Measurements from ENCODE around the gene TRIM64.
"Not testable (repeated sequence)": the region's sequence is repeated elsewhere in the genome, so short reads cannot be mapped to it uniquely, and the experiment has no call there.

TRIM64 gene, protein sequence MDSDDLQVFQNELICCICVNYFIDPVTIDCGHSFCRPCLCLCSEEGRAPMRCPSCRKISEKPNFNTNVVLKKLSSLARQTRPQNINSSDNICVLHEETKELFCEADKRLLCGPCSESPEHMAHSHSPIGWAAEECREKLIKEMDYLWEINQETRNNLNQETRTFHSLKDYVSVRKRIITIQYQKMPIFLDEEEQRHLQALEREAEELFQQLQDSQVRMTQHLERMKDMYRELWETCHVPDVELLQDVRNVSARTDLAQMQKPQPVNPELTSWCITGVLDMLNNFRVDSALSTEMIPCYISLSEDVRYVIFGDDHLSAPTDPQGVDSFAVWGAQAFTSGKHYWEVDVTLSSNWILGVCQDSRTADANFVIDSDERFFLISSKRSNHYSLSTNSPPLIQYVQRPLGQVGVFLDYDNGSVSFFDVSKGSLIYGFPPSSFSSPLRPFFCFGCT

DNA sequence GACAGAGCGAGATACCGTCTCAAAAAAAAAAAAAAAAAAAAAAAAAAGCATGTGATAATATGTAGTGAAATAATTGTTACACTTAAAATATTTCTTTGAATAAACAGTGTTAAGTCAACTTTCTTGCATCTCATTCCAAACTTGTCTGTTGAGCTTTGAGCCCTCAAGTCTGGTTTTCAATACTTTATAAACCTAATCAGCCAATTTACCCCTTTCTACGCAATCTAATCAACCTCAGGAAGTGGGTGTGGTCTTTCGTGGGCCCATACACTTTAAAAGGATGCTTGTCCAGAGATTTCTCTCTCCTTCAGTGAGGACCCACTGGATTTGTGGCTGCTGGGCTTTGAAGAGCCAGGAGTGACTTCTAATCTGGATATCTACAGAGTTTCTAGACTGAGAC is at the start of gene TRIM64:
TSS of gene TRIM64 (plus strand) at position 301 of the 400 bp plus-strand sequence. CDS start 2,467 bp downstream, outside the sequence.
- DNase-seq (ENCODE audit: low read depth in 1 of 2, low spot score in 1 of 2) = not testable (repeated sequence)

DNA sequence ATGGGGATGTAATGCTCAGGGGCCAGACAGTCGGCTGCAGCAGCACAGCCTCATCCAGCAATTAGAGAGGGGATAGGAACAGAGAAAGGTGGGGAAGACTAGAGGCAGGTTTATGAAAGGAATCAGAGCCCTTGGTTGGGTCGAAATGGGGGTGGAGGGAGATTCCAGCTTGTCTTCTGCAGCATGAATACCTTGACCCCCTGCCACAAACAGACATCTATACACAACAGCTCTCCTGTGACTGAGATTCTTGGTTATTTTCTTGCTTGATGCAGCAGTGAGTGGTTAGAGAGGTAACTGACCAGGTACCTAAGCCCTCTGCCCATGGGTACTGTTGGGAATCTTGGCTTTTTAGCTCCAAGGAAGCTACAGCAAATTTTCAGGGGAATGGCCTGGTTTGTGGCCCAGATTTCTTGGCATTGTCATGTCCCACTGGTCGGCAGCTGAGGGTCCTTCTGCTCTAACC is 43.6 kb upstream of the TRIM64 start, which contains the start of gene TRIM49D1:
TSS of gene TRIM49D1 (minus strand) at position 51 of the 466 bp plus-strand sequence. CDS start 4,535 bp downstream, outside the sequence.
- no peak for DNase-seq (ENCODE audit: low read depth in 1 of 2, low spot score in 1 of 2)

DNA sequence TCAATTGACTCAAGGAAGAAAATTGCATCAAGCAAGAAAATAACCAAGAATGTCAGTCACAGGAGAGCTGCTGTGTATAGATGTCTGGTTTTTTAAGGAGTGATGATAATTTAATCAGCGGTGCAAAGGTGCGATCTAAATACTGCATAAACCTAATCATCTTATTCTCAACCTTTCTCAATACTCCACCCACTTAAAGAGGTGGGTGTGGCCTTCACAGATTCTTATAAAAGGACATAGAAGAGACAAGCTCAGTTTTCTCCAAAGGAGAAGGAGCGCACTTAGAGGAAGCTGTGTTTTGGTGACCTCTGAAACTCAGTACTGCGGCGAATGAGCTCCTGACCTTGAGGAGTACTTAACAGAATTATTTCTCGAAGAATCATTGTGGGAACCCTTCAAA is 42.1 kb upstream of the TRIM64 start, which contains the start of gene TRIM49D2:
TSS of gene TRIM49D2 (plus strand) at position 301 of the 400 bp plus-strand sequence. CDS start 2,698 bp downstream, outside the sequence.
- not testable (repeated sequence) for DNase-seq (ENCODE audit: low read depth in 1 of 2, low spot score in 1 of 2)

DNA sequence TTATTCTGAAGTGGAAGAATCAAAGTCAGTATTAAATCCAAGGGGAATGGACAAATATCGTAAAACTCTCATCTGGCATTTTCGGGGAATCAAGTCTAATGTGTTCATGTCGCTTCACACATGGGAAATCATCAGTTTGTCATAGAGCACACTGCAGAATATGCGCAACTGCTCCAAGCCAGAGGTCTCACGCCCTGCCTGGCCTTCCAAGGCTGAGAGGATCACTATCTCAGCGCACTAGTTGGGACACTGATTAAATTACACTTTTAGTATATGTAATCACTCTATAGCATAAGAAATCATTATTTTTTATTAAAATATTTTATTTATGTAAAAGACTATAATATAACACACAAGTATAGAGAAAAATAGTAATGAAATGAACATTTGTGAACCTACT is 5.0 kb upstream of the TRIM64 start:
- not testable (repeated sequence) for DNase-seq (ENCODE audit: low read depth in 1 of 2, low spot score in 1 of 2)
